GM21367 (cell line): Measurements from ENCODE around the gene TYK2.
A peak's percentile ranks its signal among the peaks of the same experiment; 100 is the strongest.
"Not testable (repeated sequence)": the region's sequence is repeated elsewhere in the genome, so short reads cannot be mapped to it uniquely, and the experiment has no call there.

Source experiments
- ATAC-seq: cut with Tn5 transposase; IDR thresholded peaks from one replicate; pipeline ENCODE4 v1.9.1; 2021; ENCODE audit not compliant: unreplicated experiment

Gene TYK2

DNA sequence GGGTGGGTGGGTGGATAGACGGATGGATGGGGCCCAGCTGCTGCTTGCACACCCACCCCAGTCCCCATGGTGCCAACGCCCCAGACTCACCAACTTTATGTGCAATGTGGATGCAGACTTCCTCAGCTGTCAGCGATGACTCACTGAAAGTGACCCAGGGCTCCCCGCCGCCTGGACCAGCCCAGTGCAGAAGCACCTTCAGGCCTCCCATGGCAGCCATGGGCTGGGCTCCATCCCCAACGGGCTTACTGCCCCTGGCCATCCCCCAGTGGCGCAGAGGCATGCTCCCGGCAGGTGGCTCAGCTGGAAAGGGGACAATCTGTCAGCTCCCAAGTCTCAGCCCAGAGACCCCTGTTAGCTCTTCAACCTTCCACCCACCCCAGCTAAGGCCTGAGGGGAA, 2.2 kb downstream of the TYK2 start:
- ATAC-seq: no peak

DNA sequence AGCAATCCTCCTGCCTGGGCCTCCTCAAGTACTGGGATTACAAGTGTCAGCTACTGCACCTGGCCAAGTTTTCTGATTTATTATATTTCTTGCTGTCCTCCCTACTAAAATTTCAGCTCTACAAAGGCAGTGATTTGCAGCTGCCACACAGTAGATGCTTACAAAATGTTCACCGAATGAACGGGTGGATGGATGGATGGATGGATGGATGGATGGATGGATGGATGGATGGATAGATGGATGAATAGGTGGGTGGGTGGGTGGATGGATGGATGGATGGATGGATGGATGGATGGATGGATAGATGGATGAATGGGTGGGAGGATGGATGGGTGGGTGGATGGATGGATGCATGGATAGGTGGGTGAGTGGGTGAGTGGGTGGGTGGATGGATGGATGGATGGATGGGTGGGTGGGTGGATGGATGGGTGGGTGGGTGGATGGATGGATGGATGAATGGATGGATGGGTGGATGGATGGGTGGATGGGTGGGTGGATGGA, 3.2 kb downstream of the TYK2 start:
- ATAC-seq: not testable (repeated sequence)

DNA sequence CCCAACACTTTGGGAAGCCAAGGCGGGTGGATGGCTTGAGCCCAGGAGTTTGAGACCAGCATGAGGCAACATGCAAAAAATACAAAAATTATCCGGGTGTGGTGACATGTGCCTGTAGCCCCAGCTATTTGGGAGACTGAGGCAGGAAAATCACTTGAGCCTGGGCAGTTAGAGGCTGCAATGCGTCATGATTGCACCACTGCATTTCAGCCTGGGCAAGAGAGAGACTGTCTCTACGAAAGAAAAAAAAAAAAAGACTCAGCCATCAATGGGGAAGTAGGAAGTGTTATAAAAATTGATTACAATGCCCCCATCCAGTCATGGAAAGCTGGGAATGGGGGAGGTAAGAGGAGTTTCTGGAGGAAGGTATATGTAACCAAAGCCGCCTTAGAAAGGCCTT, 5.4 kb downstream of the TYK2 start:
- ATAC-seq: no peak

DNA sequence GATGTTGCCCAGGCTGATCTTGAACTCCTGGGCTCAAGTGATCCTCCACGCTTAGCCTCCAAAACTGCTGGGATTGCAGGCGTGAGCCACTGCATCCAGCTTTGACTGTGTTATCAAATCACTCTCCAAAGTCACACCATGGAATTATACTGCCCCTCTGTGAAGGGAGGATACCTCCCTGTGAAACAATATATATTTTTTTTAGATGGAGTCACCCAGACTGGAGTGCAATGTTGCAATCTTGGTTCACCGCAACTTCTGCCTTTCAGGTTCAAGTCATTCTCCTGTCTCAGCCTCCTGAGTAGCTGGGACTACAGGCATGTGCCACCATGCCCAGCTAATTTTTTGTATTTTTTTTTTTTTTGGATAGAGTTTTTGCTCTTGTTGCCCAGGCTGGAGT, 7.7 kb downstream of the TYK2 start:
- no peak for ATAC-seq

DNA sequence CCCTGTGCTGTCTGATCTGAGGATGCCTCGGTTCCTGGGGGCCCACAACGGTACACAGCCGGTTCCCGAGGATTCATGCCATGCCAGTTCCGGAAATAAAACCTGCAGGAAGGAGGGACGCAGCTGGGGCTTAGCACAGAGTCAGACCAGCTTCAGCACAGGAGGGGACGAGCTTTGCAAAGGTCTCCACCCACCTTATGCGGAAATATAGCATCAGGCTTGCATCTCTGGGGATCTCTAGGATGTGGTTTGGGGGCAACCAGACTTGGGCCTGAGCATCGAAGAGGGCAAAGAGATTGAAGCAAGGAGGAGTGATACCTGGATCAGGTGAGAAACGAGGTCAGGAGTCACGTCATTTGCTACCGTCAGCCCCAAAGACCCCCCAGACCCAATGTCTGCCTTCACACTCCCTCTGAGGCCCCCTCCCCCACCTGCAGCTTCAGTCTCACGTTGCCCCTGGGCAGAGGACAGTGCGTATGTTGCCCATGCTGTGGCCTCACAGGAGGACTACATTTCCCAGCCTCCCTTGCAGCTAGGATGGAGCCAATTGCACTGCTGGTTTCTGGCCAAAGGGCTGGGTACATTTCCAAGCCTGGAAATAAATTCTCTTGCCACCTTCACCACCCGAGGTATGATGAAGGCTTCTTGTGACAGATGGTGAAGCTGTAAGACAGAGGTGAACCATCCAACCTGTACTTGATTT, 12.1 kb downstream of the TYK2 start:
- no peak for ATAC-seq

DNA sequence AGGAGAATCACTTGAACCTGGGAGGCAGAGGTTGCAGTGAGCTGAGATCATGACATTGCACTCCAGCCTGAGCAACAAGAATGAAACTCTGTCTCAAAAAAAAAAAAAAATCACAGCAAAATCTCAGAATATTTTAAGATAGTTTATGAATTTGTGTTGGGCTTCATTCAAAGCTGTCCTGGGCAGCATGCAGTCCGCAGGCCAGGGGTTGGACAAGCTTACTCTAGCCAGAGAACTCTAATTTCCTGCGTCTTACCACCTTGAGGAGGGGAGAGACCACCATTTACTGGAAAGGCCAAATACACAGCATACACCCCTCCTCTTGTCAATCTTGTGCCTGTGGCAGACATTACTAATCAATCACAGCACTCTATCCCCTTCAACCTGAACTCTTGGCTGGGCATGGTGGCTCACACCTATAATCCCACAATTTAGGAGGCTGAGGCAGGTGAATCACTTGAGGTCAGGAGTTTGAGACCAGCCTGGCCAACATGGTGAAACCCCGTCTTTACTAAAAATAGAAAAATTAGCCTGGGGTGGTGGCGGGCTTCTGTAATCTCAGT, 13.3 kb downstream of the TYK2 start:
- ATAC-seq: not testable (repeated sequence)

DNA sequence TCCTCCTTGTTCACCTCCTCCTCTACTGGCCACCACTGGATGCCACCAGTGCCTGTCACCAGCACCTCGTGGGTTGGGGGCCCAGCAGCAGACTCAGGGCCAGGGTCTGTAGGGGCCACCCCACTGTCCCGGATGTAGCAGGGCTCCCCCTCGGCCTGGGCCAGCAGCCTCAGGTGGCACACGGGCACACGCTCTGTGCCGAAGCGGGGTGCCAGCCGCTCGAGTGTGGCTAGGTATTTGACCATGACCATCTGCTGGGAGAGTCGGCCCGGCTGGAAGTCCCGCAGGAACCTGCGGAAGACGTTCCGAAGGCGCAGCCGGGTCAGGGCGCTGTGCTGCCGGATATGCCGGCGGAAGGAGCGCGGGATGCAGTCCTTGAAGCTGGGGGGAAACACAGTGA, 14.9 kb downstream of the TYK2 start:
- ATAC-seq: no peak

DNA sequence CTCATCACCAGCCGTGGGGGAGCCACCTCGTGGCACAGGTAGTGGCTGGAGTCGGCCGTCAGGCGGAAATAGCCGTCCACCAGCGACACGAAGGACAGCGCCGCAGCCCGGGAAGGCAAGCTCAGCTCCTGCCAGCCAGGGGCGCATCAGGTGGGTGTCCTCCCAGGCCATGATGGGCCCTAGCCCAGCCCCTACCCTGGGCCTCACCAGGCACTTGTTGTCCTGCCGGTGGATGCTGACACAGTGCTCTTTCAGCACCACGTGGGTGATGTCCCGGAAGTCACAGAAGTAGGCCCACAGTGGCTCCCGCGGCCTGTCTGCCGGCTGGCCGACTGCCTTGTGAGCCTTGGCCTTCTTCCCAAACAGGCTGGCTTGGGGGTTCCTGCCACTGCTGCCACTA, 15.7 kb downstream of the TYK2 start:
- no peak for ATAC-seq

DNA sequence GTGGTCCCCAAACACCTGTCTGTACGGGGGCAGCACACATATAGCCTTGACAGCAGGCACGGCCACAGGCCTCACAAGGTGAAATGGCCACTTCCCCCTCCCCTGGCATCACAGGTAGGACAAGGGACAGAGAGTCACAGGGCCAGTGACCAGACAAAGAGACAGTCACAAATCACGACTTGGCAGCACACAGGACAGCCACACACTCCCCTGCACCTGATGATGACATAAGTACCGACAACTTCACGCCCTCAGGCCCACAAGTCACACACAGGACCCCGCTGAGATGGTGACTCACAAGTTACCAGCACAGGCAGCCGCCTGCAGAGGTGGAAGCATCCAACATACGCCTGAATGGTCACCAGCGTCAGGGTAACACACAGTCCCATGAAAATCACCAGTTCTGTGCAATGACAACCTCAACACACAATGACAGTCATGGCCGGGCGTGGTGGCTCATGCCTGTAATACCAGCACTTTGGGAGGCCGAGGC, 16.5 kb downstream of the TYK2 start:
- ATAC-seq: no peak

DNA sequence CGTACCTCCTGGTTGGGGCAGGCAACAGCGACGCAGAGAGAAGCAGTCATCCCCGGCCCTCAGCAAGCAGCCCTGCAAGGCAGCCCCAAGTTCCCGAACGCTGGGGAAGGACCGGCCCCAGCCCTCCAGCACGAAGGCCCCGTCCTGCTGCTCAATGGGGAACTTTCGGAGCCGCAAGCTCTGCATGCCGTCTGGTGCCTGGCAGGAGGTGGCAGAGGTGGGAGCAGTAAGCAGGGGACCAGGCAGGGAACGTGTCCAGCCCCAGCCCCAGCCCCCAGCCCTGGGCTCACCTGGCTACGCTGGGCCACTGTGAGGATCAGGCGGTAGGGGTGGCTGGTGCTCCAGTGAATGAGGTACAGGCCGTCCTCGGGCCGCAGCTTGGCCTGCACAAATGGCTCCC, 18.1 kb downstream of the TYK2 start:
- no peak for ATAC-seq

DNA sequence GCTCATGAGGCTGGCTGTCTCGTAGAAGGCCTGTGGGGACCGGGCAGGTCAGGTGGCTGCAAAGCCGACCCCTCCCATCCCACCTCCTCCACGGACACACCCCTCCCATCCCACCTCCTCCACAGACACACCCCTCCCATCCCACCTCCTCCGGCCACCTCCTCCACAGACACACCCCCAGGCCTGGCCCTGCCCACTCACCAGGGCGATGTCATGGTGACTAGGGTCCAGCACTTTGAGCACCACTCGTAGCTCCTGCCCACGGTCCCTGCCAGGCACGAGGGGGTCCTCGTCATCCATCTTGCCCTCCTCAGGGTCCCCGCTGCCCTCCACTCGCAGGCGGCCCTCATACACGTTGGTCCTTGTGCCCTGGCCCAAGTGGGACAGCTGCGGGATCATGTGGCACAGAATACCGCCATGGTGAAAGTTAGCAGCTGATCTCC, 18.8 kb downstream of the TYK2 start:
- no peak for ATAC-seq

DNA sequence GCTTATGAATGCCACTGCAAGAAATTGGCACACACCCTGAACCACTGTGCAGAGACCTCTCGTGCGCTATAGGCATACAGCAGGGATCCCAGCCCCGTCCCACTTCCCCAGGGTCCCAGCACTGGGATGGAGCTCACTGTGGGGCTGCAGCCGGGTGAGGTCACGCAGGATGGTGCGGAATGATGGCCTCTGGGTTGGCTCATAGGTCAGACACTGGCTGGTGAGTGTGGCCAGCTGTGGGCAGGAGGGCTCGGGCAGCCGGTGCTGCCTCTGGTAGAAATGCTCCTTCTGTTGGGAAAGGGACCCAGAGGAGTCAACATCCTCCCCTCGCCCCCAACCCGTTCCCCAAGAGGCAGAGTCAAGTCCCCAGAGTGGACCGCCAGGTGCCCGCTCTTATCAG, 23.9 kb downstream of the TYK2 start:
- no peak for ATAC-seq

DNA sequence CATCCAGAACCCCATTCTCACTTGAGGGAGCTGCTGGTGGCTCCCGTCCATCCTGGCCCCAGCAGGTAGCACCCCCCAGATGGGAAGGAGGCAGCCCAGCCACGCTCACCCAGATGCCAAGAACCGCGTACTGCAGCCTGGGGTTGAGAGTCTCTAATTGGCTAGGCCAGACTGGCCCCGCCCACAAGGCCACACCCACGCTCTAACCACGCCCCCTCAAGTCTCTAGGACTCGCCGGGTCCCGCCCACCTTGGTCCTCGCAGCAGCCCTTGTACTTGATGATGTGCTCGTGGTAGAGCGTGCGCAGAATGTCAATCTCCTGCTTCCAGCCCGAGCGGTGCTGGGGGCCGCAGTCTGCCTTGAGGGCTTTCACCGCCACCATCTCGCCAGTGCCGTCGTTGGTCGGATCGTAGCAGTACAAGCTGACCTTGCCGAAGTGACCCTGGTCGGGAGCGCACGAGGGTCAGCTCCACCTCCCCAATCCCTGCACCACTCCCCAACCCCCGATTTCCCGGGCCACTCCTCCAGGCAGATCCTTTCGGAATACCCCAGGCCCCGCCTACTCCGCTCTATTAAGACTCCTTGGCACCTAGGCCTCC, 26.5 kb downstream of the TYK2 start:
- ATAC-seq: no peak

DNA sequence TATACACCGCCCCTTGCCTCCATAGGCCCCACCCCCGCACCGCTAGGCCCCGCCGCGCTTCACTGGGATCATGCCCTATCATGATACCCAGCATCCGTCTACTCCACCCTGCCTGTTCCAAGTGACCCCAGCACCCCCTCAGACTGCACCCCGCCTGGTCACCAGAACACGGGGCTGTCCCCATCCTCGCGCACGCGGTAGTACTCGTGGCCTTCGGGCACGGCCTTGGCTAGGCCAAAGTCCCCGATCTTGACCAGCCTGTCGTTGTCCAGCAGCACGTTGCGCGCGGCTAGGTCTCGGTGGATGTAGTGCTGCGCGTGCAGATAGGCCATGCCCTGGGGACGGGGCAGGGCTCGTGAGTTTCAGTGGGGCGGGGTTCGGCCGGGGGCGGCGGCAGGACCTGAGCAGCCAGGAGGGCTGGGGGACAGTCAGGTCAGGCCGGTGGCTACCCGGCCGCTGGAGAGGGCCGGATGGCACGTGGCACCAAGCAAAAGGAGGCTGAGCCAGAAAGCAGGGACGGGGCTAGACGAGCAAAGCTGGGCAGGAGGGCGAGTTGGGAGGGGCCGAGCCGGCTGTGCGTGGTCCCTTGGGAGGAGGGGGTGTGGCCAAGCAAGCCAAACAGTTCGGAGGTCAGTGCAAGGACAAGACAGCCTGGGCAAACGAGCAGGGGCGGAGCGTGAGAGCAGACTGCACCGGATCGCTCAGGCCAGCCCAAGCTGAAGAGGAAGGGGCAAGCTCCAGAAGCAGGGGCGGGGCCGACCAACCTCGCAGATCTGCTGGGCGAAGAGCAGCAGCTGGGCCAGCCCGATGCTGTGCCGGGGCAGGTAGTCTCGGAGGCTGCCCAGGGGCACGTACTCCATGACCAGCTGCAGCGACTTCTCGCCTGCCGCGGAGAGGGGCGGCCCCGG, 27.4 kb downstream of the TYK2 start:
- ATAC-seq: no peak

DNA sequence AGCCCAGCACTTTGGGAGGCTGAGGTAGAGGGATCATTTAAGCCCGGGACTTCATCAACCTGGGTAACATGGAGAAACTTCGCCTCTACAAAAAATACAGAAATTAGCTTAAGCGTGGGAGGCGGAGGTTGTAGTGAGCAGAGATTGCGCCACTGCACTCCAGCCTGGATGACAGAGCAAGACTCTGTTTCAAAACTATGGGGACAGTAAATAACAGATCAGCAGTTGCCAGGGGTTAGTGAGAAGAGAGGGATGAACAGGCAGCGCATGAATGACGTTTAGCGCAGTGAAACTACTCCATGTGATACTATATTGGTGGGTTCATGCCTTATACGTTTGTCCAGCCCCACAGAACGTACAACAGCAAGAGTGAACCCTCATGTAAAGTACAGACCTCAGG, 33.9 kb downstream of the TYK2 start:
- no peak for ATAC-seq

DNA sequence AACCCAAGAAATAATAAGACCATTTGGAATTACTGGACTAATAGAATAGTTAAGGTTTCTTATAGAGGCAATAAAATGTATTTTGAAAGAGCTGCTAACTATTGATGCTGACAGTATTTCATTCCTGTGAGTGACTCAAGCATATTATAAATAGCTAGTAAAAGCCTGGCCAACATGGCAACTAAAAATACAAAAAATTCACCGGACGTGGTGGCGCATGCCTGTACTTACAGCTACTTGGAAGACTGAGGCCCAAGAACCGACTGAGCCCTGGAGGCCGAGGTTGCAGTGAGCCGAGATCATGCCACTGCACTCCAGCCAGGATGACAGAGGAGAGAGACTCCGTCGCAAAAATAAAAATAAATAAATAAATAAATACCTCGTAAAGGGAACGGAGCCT, 35.6 kb downstream of the TYK2 start:
- ATAC-seq: no peak

DNA sequence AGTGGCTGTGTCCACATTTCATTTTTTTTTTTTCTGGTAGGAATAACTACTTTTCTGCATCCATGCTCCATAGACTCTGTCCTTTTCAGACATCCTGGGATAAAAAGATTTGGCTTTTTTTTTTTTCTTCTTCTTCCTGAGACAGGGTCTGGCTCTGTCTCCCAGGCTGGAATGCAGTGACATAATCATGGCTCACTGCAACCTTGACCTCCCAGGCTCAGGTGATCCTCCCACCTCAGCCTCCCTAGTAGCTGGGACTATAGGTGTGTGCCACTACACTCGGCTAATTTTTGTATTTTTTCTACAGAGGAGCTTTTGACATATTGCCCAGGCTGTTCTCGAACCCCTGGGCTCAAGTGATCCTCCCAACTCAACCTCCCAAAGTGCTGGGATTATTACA, 36.9 kb downstream of the TYK2 start:
- no peak for ATAC-seq

DNA sequence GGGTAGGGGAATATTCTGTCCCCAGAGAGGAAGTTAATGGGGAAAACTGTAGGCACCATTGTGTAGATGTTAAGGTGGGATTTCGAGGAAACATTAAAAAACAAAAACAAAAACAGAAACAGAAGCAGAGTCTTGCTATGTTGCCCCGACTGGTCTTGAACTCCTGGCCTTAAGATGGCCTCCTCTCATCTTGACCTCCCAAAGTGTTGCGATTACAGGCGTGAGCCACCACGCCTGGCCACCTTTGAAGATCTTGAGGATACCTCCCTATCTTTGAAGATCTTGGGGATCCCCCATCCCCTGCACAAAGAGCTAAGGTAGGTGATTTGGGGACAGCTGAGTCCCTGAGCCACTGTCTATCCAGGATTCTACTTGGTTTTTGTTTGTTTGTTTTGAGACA, 40.4 kb downstream of the TYK2 start:
- no peak for ATAC-seq

DNA sequence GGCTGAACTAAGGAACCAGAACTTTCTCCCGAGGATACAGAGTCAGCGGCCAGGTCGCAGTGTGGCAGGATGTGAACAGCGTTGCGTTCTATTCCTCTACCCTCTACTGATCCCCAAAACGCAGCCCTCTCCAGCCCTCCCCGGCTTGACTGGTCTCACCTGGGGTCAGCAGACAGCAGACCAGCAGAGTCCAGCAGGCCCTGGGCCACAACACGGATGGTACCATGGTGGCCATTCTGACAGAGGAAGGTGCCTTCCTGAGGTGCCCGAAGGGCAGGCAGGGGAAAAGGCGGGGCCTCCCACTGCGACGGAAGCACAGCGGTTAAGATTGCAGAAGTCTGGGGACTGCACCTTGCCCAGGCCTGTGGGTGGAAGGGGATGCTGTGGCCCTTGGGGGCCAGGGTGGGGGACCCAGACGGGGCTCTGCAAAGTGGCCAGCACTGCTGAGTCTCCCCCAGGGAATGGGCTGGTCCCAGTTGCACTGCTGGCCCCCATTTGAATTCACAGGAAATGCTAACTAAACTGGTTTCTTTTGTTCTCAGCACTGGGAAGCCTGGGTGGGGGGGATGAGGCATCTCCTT, 40.9 kb downstream of the TYK2 start, which contains the start of gene ICAM3:
ICAM3 (minus strand) TSS at position 245 of the 581 bp plus-strand sequence; CDS start at position 235, 10 bp downstream.
- peak; percentile 53 for ATAC-seq

DNA sequence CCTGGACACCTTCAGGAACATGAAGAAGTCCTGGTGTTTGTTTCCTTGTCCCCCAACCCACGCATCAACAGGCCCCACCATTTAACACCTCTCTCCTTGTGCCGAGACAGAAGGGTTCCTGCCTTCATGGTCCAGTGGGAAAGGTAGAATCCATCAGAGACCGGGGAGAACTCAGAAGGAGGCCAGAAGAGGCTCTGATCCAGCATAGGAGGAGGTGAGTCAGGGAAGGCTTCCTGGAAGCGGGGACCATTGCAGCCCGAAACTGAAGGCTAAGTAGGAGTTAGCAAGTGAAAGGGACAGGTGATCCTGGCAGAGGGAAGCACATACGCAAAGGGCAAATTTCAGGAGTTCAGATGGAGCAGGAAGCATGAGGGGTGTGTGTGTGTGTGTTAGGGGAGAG, 41.4 kb downstream of the TYK2 start:
- no peak for ATAC-seq

DNA sequence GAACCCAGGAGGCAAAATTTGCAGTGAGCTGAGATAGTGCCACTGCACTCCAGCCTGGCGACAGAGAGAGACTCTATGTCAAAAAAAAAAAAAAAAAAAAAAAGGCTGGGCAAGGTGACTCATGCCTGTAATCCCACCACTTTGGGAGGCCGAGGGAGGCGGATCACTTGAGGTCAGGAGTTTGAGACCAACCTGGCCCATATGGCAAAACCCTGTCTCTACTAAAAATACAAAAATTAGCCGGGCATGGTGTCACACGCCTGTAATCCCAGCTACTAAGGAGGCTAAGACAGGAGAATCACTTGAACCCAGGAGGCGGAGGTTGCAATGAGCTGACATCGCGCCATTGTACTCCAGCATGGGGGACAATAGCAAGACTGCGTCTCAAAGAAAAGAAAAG, 43.6 kb downstream of the TYK2 start:
- ATAC-seq: not testable (repeated sequence)
